ENCODE results near the gene CD164L2.

CD164L2 gene

GRCh38 chr1:27339213-27339612 lies 43.9 kb downstream of the CD164L2 start (continued):
- 0 out of 2 replicates have a peak, but pooled peaks have one; percentile 43 for TF ChIP-seq EGR2 (tag by site-specific recombination; IDR thresholded peaks at IDR 0.05; ENCODE audit: low read depth)
- TF ChIP-seq ZNF580 (tag by site-specific recombination; IDR thresholded peaks at IDR 0.05), result no peak

DNA sequence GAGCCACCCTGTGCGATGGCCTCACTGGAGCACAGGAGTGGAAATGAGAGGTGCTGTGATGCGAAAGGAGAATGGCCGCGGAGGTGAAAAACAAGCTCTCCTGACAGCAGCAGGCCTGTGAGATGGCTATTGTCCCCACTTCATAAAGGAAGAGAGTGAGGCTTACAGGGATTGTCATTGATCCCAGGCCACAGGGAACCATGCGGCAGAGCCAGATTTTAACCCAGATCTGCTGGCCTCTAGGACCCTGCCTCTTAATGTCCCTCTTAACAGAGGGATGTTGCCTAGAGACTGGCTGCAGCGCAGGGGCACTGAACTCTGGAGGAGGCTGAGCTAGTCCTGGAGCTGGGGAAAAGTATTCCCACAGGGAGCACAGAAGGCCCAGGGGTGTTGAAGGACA lies 44.4 kb downstream of the CD164L2 start:
- peaks cover 3% of the 10 kb centered on the region; the same call in 1 of the 2 replicates for H3K4me1 ChIP-seq (ENCODE audit: control insufficient read depth, insufficient read depth, low read length)
- TF ChIP-seq ZNF311 (tag by site-specific recombination; IDR thresholded peaks at IDR 0.05; ENCODE audit: borderline replicate concordance), result no peak
- no peak for TF ChIP-seq ZNF747 (tag by site-specific recombination; IDR thresholded peaks at IDR 0.05)
- TF ChIP-seq, protein P1, sequence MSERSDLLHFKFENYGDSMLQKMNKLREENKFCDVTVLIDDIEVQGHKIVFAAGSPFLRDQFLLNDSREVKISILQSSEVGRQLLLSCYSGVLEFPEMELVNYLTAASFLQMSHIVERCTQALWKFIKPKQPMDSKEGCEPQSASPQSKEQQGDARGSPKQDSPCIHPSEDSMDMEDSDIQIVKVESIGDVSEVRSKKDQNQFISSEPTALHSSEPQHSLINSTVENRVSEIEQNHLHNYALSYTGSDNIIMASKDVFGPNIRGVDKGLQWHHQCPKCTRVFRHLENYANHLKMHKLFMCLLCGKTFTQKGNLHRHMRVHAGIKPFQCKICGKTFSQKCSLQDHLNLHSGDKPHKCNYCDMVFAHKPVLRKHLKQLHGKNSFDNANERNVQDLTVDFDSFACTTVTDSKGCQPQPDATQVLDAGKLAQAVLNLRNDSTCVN (tag by site-specific recombination; optimal IDR thresholded peaks at IDR 0.05), result no peak
- TF ChIP-seq ZNF777 (tag by site-specific recombination; IDR thresholded peaks at IDR 0.05; ENCODE audit: borderline replicate concordance), result no peak
- TF ChIP-seq OSR2 (tag by site-specific recombination; IDR thresholded peaks at IDR 0.05), result no peak
- TF ChIP-seq ZNF391 (tag by site-specific recombination; IDR thresholded peaks at IDR 0.05; ENCODE audit: borderline replicate concordance, low read depth), result no peak
- TF ChIP-seq ZNF585B (tag by site-specific recombination; IDR thresholded peaks at IDR 0.05), result no peak
- no peak overlapping the region for H3K4me3 ChIP-seq (ENCODE audit: low read depth, low read length)
- CTCF ChIA-PET, result interaction anchor here (0.7 to 4.6 kb wide), 5 partner anchors 19 to 62 kb away, joined by 3 to 27 read pairs (median 4); no protein-coding TSS in a partner anchor
- H3K36me3 ChIP-seq (ENCODE audit: control insufficient read depth in 2 of 2, insufficient read depth in 1 of 2, low read length in 2 of 2), result peaks cover 6 to 36% of the 10 kb centered on the region in 2 experiments; a peak in 1 of 3 replicates
- H3K9me3 ChIP-seq (ENCODE audit: control insufficient read depth, insufficient read depth, low read depth, low read length), result no peaks in the 10 kb centered on the region
- POLR2A ChIA-PET, result interaction anchor here (1.6 to 2.7 kb wide), 2 partner anchors 11 to 28 kb away, joined by 5 to 7 read pairs; partner anchors contain the start of gene MAP3K6
- H3K27ac ChIP-seq (ENCODE audit: extremely low read depth, low read depth, low read length), result no peak overlapping the region

DNA sequence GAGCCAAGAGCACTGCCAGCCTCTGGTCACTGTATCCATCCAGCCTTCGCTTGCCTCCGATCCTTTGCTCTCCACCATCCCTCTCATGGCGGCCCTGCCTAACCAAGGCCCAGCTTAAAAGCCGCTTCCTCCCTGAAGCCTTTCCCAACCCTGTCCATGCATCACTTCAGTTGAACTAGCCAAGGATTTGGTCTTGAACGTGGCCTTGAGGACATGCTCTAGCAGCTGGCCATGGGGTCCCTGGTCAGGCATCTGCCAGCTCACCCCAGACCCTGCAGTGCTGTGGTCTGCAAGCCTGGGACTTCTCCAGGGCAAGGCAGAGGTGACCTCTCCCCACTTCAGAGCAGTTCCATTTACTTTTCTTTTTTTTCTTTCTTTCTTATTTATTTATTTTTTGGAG lies 46.4 kb downstream of the CD164L2 start:
- TF ChIP-seq ZNF248 (tag by site-specific recombination; IDR thresholded peaks at IDR 0.05), result no peak
- no peak for TF ChIP-seq ZNF214 (tag by site-specific recombination; IDR thresholded peaks at IDR 0.05; ENCODE audit: borderline replicate concordance)
- TF ChIP-seq, protein P1 (tag by site-specific recombination; optimal IDR thresholded peaks at IDR 0.05), result no peak
- no peak for TF ChIP-seq ZNF707 (tag by site-specific recombination; IDR thresholded peaks at IDR 0.05)
- Histone ChIP-seq H3K36me3 (ENCODE audit: control insufficient read depth in 2 of 2, insufficient read depth in 1 of 2, low read length in 2 of 2) (peaks cover 6 to 56% of the 10 kb centered on the region in 2 experiments; a peak in 1 of 3 replicates), H3K27ac (ENCODE audit: extremely low read depth, low read depth, low read length) (no peak overlapping the region), H3K9me3 (ENCODE audit: control insufficient read depth, insufficient read depth, low read depth, low read length) (no peaks in the 10 kb centered on the region), H3K4me1 (ENCODE audit: control insufficient read depth, insufficient read depth, low read length) (no peaks in the 10 kb centered on the region), H3K4me3 (ENCODE audit: low read depth, low read length) (no peak overlapping the region)
- ChIA-PET POLR2A (no interaction called here), CTCF (interaction anchor here (0.6 to 0.8 kb wide), 3 partner anchors 12 to 124 kb away, joined by 3 to 5 read pairs (median 3); no protein-coding TSS in a partner anchor)

- TF ChIP-seq ZNF501 (tag by site-specific recombination; IDR thresholded peaks at IDR 0.05) (no peak), ZNF837 (tag by site-specific recombination; IDR thresholded peaks at IDR 0.05) (no peak), SP7 (tag by site-specific recombination; IDR thresholded peaks at IDR 0.05) (no peak), REPIN1 (tag by site-specific recombination; IDR thresholded peaks at IDR 0.05; ENCODE audit: low read depth) (no peak), ZNF416 (tag by site-specific recombination; IDR thresholded peaks at IDR 0.05) (no peak), ZNF792 (tag by site-specific recombination; IDR thresholded peaks at IDR 0.05) (no peak), ZBTB1 (tag by site-specific recombination; IDR thresholded peaks at IDR 0.05) (no peak)
- ChIA-PET CTCF (interaction anchor here (0.8 kb wide), 2 partner anchors 11 to 22 kb away, joined by 3 to 5 read pairs; no protein-coding TSS in a partner anchor), POLR2A (no interaction called here)
These were observed 47.4 kb downstream of the CD164L2 start for GRCh38 chr1:27335506-27336422.

More at GRCh38 chr1:27335506-27336422, 47.4 kb downstream of the CD164L2 start:
- no peak overlapping the region for H3K4me3 ChIP-seq (ENCODE audit: low read depth, low read length)
- no peaks in the 10 kb centered on the region for H3K4me1 ChIP-seq (ENCODE audit: control insufficient read depth, insufficient read depth, low read length)
- H3K27ac ChIP-seq (ENCODE audit: extremely low read depth, low read depth, low read length), result no peak overlapping the region
- peaks cover 6 to 66% of the 10 kb centered on the region in 2 experiments; a peak in 1 of 3 replicates for H3K36me3 ChIP-seq (ENCODE audit: control insufficient read depth in 2 of 2, insufficient read depth in 1 of 2, low read length in 2 of 2)
- no peaks in the 10 kb centered on the region for H3K9me3 ChIP-seq (ENCODE audit: control insufficient read depth, insufficient read depth, low read depth, low read length)

Measured in HEK293 (cell line).